ENCODE results near the gene CORO2A.

DNA sequence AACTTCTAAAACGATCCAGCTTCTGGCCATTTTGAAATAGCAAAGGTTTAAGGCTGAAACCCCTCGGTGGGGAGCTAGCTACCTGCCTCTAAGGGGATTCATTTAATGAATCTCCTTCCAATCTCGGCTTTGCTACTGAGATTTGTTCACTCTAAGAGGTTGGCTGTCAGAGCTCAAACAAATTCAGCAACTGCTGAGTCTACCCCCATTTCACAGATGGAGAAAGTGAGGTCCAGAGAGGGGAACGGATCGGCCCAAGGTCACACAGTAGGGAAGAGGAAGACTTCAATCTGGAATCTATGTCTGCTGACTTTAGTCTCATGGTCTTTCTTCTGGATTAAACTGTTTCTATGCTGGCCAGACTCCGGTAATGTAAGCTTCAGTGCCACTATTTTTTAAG, 3.0 kb downstream of the CORO2A start:
- TF ChIP-seq POLR2AphosphoS5 (IDR thresholded peaks at IDR 0.05; ENCODE audit: insufficient read depth, low read depth, low read length) = no peak
- TF ChIP-seq, protein P1, sequence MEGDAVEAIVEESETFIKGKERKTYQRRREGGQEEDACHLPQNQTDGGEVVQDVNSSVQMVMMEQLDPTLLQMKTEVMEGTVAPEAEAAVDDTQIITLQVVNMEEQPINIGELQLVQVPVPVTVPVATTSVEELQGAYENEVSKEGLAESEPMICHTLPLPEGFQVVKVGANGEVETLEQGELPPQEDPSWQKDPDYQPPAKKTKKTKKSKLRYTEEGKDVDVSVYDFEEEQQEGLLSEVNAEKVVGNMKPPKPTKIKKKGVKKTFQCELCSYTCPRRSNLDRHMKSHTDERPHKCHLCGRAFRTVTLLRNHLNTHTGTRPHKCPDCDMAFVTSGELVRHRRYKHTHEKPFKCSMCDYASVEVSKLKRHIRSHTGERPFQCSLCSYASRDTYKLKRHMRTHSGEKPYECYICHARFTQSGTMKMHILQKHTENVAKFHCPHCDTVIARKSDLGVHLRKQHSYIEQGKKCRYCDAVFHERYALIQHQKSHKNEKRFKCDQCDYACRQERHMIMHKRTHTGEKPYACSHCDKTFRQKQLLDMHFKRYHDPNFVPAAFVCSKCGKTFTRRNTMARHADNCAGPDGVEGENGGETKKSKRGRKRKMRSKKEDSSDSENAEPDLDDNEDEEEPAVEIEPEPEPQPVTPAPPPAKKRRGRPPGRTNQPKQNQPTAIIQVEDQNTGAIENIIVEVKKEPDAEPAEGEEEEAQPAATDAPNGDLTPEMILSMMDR (IDR thresholded peaks at IDR 0.05; ENCODE audit: extremely low read depth in 1 of 2, insufficient read depth in 1 of 2, low read depth in 1 of 2, low read length in 2 of 2) = no peak
- no peak for TF ChIP-seq GATA2 (IDR thresholded peaks at IDR 0.05; ENCODE audit: insufficient read depth, insufficient read length, low read depth, low read length)
- TF ChIP-seq EZH2 (IDR thresholded peaks at IDR 0.05; ENCODE audit: borderline replicate concordance, low read depth, low read length, severe bottlenecking) = no peak
- TF ChIP-seq POLR2A (IDR thresholded peaks at IDR 0.05; ENCODE audit: low read depth, low read length) = no peak
- TF ChIP-seq, protein P2, sequence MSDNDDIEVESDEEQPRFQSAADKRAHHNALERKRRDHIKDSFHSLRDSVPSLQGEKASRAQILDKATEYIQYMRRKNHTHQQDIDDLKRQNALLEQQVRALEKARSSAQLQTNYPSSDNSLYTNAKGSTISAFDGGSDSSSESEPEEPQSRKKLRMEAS (IDR thresholded peaks at IDR 0.05; ENCODE audit: insufficient read depth, insufficient read length) = no peak
- TF ChIP-seq FOS (IDR thresholded peaks at IDR 0.05; ENCODE audit: borderline replicate concordance, insufficient read depth, low read length) = no peak
